ENCODE results near the gene MBNL2.

GRCh38 chr13:97253581-97254293 is 31.6 kb downstream of the MBNL2 start:
- TF ChIP-seq CTCF (IDR thresholded peaks at IDR 0.05; ENCODE audit: low read depth, low read length) (no peak), EZH2phosphoT487 (IDR thresholded peaks at IDR 0.05; ENCODE audit: low read depth) (no peak)
